Measurements from ENCODE around the gene JAK1.

JAK1 gene

GRCh38 chr1:64884261-64885040 is 81.9 kb downstream of the JAK1 start:
- TF ChIP-seq CTCF (conservative IDR thresholded peaks at IDR 0.05) = no peak
- no peak overlapping the region for H3K27ac ChIP-seq

GRCh38 chr1:64882574-64883255 is 83.6 kb downstream of the JAK1 start:
- TF ChIP-seq CTCF (conservative IDR thresholded peaks at IDR 0.05) = no peak
- no peak overlapping the region for H3K27ac ChIP-seq

GRCh38 chr1:64881281-64881680 is 85.1 kb downstream of the JAK1 start:
- TF ChIP-seq CTCF (conservative IDR thresholded peaks at IDR 0.05) = no peak
- no peak overlapping the region for H3K27ac ChIP-seq

GRCh38 chr1:64880449-64880848 is 85.9 kb downstream of the JAK1 start:
- TF ChIP-seq CTCF (conservative IDR thresholded peaks at IDR 0.05) = no peak
- no peak overlapping the region for H3K27ac ChIP-seq

- TF ChIP-seq CTCF (conservative IDR thresholded peaks at IDR 0.05) = no peak
- no peak overlapping the region for H3K27ac ChIP-seq
Measured at GRCh38 chr1:64878931-64879611, 87.3 kb downstream of the JAK1 start.

- no peak for TF ChIP-seq CTCF (conservative IDR thresholded peaks at IDR 0.05)
- H3K27ac ChIP-seq = no peak overlapping the region
Measured at GRCh38 chr1:64878090-64878489, 88.3 kb downstream of the JAK1 start.

GRCh38 chr1:64877598-64877997 is 88.8 kb downstream of the JAK1 start:
- no peak for TF ChIP-seq CTCF (conservative IDR thresholded peaks at IDR 0.05)
- no peak overlapping the region for H3K27ac ChIP-seq

All from VCaP (cell line).